ENCODE results near the gene ASCL5.

GRCh38 chr1:201146626-201147390, 19.8 kb upstream of the ASCL5 start:
- no peak for TF ChIP-seq CTCF (optimal IDR thresholded peaks at IDR 0.05 in 1 of 3, IDR thresholded peaks at IDR 0.05 in 1 of 3, conservative IDR thresholded peaks at IDR 0.05 in 1 of 3; ENCODE audit: extremely low read depth in 1 of 3, insufficient read depth in 2 of 3, low read length in 3 of 3)
- no peak for TF ChIP-seq EZH2 (IDR thresholded peaks at IDR 0.05; ENCODE audit: low read length)
